GM23338 (cell line): ENCODE measurements around the gene PLCD3. TPM values are rescaled to one million over a fixed set of nuclear protein-coding genes. Genes with fewer than 3 reads are reported as not detected.
A peak's percentile ranks its signal among the peaks of the same experiment; 100 is the strongest.

ENCODE experiments used
- ATAC-seq: fragments of 200-7000 bp; cut with Tn5 transposase; 3 replicates; pipeline ENCODE4 v1.9.1; 2020
- DNase-seq: peaks from one replicate; pipeline ENCODE4 v3.0.0-alpha.2; 2015; ENCODE audit warnings: low spot score
- H2AFZ ChIP-seq: fragments of 200-600 bp; sonication (generic); 2 replicates; pipeline ENCODE4 v1.8.0; 2016; ENCODE audit warnings: antibody characterized with exemption, mild to moderate bottlenecking, moderate library complexity
- H3F3A ChIP-seq: fragments of 200-600 bp; sonication (generic); replicated peaks from 2 replicates; pipeline ENCODE4 v1.8.0; 2017; ENCODE audit warnings: antibody characterized with exemption, mixed run types, low read depth
- H3K27ac ChIP-seq: fragments of 200-600 bp; sonication (generic); 2 replicates; pipeline ENCODE4 v1.6.1; 2016; ENCODE audit warnings: low read depth
- H3K27me3 ChIP-seq: fragments of 200-600 bp; sonication (generic); 2 replicates; pipeline ENCODE4 v1.8.0; 2016; ENCODE audit warnings: mild to moderate bottlenecking, mixed run types, moderate library complexity; ENCODE audit not compliant: insufficient read depth
- H3K36me3 ChIP-seq: fragments of 200-600 bp; sonication (generic); 2 replicates; pipeline ENCODE4 v1.8.0; 2016; ENCODE audit warnings: mild to moderate bottlenecking; ENCODE audit not compliant: insufficient read depth
- H3K4me1 ChIP-seq: fragments of 200-600 bp; sonication (generic); 2 replicates; pipeline ENCODE4 v1.8.0; 2016; ENCODE audit warnings: mild to moderate bottlenecking, moderate library complexity; ENCODE audit not compliant: insufficient read depth
- H3K4me2 ChIP-seq: fragments of 200-600 bp; sonication (generic); 2 replicates; pipeline ENCODE4 v1.7.1; 2017; ENCODE audit warnings: mixed run types
- H3K4me3 ChIP-seq: fragments of 200-600 bp; sonication (generic); 2 replicates; pipeline ENCODE4 v1.6.1; 2016; ENCODE audit warnings: mixed run types
- H3K79me2 ChIP-seq: fragments of 200-600 bp; sonication (generic); replicated peaks from 2 replicates; pipeline ENCODE4 v1.8.0; 2017; ENCODE audit warnings: mild to moderate bottlenecking; ENCODE audit not compliant: insufficient read depth
- H3K9me2 ChIP-seq: fragments of 200-600 bp; sonication (generic); 2 replicates; pipeline ENCODE4 v1.8.0; 2017; ENCODE audit not compliant: insufficient read depth
- H4K20me1 ChIP-seq: fragments of 200-600 bp; sonication (generic); replicated peaks from 2 replicates; pipeline ENCODE4 v1.8.0; 2017; ENCODE audit warnings: mild to moderate bottlenecking; ENCODE audit not compliant: insufficient read depth
- H3K27ac Mint-ChIP-seq: 2 replicates; pipeline ENCODE4 v1.8.0; 2020; ENCODE audit warnings: inconsistent platforms, mild to moderate bottlenecking, moderate library complexity, mixed read lengths
- H3K27me3 Mint-ChIP-seq: 3 replicates; pipeline ENCODE4 v1.8.0; 2022; ENCODE audit warnings: low read depth, mild to moderate bottlenecking, moderate library complexity, mixed read lengths, inconsistent platforms; ENCODE audit not compliant: insufficient read depth, poor library complexity
- H3K36me3 Mint-ChIP-seq: 3 replicates; pipeline ENCODE4 v1.8.0; 2021; ENCODE audit warnings: low read depth, mild to moderate bottlenecking, inconsistent platforms, moderate library complexity, mixed read lengths
- H3K4me1 Mint-ChIP-seq: 3 replicates; pipeline ENCODE4 v1.8.0; 2020; ENCODE audit warnings: mild to moderate bottlenecking, inconsistent platforms, mixed read lengths
- H3K4me3 Mint-ChIP-seq: 3 replicates; pipeline ENCODE4 v1.8.0; 2021; ENCODE audit warnings: moderate library complexity, mild to moderate bottlenecking, inconsistent platforms, mixed read lengths
- H3K9me3 Mint-ChIP-seq: 3 replicates; pipeline ENCODE4 v1.8.0; 2020; ENCODE audit warnings: moderate library complexity, mild to moderate bottlenecking, inconsistent platforms, mixed read lengths
- CTCF ChIP-seq, 2 experiments: fragments of 200-600 bp in 1 of 2; sonication (generic) in 1 of 2; conservative IDR thresholded peaks; 2 replicates each; pipeline versions ENCODE4 v1.5.1 to v1.6.1; 2016 to 2017; ENCODE audit warnings: antibody characterized with exemption in 2 of 2, low read depth in 2 of 2, mild to moderate bottlenecking in 2 of 2, moderate library complexity in 1 of 2
- ETS1 ChIP-seq: IDR thresholded peaks from 2 replicates; pipeline ENCODE4 v1.6.1; 2016; ENCODE audit warnings: antibody characterized with exemption
- EZH2 ChIP-seq: fragments of 200-600 bp; sonication (generic); IDR thresholded peaks from one replicate; pipeline ENCODE4 v1.8.0; 2017; ENCODE audit warnings: antibody characterized with exemption, mild to moderate bottlenecking, low read depth; ENCODE audit not compliant: unreplicated experiment
- EZH2phosphoT487 ChIP-seq: fragments of 200-600 bp; sonication (generic); IDR thresholded peaks from one replicate; pipeline ENCODE4 v1.8.1; 2018; ENCODE audit warnings: antibody characterized with exemption; ENCODE audit not compliant: unreplicated experiment
- JUNB ChIP-seq: IDR thresholded peaks from one replicate; pipeline ENCODE4 v1.6.1; 2016; ENCODE audit warnings: antibody characterized with exemption; ENCODE audit not compliant: unreplicated experiment
- NANOG ChIP-seq: IDR thresholded peaks from 2 replicates; pipeline ENCODE4 v1.6.1; 2016; ENCODE audit warnings: antibody characterized with exemption, borderline replicate concordance
- POLR2AphosphoS5 ChIP-seq: IDR thresholded peaks from 2 replicates; pipeline ENCODE4 v1.6.1; 2016; ENCODE audit warnings: antibody characterized with exemption, low read depth
- REST ChIP-seq: IDR thresholded peaks from one replicate; pipeline ENCODE4 v1.6.1; 2018; ENCODE audit warnings: antibody characterized with exemption; ENCODE audit not compliant: unreplicated experiment
- ZNF114 ChIP-seq: fragments of 250-450 bp; sonication (Bioruptor Pico); IDR thresholded peaks from 2 replicates; pipeline ENCODE4 v1.5.0; 2020; ENCODE audit warnings: mild to moderate bottlenecking, moderate library complexity
- ZNF331 ChIP-seq: fragments of 250-450 bp; sonication (Bioruptor Pico); IDR thresholded peaks from 2 replicates; pipeline ENCODE4 v1.5.0; 2020; ENCODE audit warnings: low read depth, mild to moderate bottlenecking, moderate library complexity
- polyA plus RNA-seq: library from polyadenylated mRNA; unstranded; fragments of >200 nt; fragmentation: Nextera tagmentation; extraction: Ambion mirVana; gene quantifications from 2 replicates; pipeline ENCODE4 v1.2.1, GENCODE V29; 2016
- total RNA-seq: library from RNA; depleted of rRNA; stranded (reverse); fragments of >200 nt; shearing (Covaris generic); gene quantifications from 2 replicates; pipeline ENCODE4 v1.2.3, GENCODE V29; 2014

Gene PLCD3
- total and polyA plus RNA-seq, 2 experiments from 2014 or later = 3.0 to 32.1 TPM

GRCh38 chr17:45111850-45112249, 20.5 kb downstream of the PLCD3 start (continued):
- TF ChIP-seq ETS1 (no peak), REST (no peak), POLR2AphosphoS5 (no peak), NANOG (no peak), EZH2phosphoT487 (no peak), EZH2 (no peak), JUNB (no peak), ZNF114 (CRISPR knock-in tag) (no peak), ZNF331 (CRISPR knock-in tag) (no peak)

- no peak overlapping the region for H2AFZ ChIP-seq
- H3K27ac Mint-ChIP-seq = peak overlapping the region; percentile 27; the same call in 1 of the 2 replicates
- no peak overlapping the region for H3K4me3 Mint-ChIP-seq
- DNase-seq (no peak), ATAC-seq (0 out of 3 replicates have a peak, but pooled peaks have one; percentile 4)
- H3K4me2 ChIP-seq = no peak overlapping the region
- H3K4me3 ChIP-seq = no peak overlapping the region
- no peaks in the 10 kb centered on the region for H3K27me3 ChIP-seq
- H3K9me3 Mint-ChIP-seq = no peaks in the 10 kb centered on the region
- peaks cover 5% of the 10 kb centered on the region for H4K20me1 ChIP-seq
- H3K36me3 Mint-ChIP-seq = peaks cover 28% of the 10 kb centered on the region
- peaks cover 22% of the 10 kb centered on the region for H3K27me3 Mint-ChIP-seq
- 0 out of 2 replicates have a peak overlapping the region, but pooled peaks have one; percentile 50 for H3K27ac ChIP-seq
- peaks cover 4% of the 10 kb centered on the region; the same call in 1 of the 2 replicates for H3K4me1 ChIP-seq
- H3K9me2 ChIP-seq = no peaks in the 10 kb centered on the region
- peaks cover 24% of the 10 kb centered on the region for H3K4me1 Mint-ChIP-seq
- H3K36me3 ChIP-seq = 0 out of 2 replicates have a peak, but pooled peaks cover 5% of the 10 kb centered on the region
- no peaks in the 10 kb centered on the region for H3K79me2 ChIP-seq
- H3F3A ChIP-seq = peaks cover 2% of the 10 kb centered on the region; the same call in 1 of the 2 replicates
- no peak for TF ChIP-seq EZH2
- TF ChIP-seq REST = no peak
- TF ChIP-seq CTCF (conservative IDR thresholded peaks at IDR 0.05; ENCODE audit: low read depth in 2 of 2) = no peak
- no peak for TF ChIP-seq JUNB
- TF ChIP-seq NANOG = no peak
Measured at GRCh38 chr17:45110676-45111611, 21.4 kb downstream of the PLCD3 start.
